GM12878 (cell line): ENCODE measurements around the gene NUCB1. TPM values are rescaled to one million over a fixed set of nuclear protein-coding genes. Genes with fewer than 3 reads are reported as not detected.
A peak's percentile ranks its signal among the peaks of the same experiment; 100 is the strongest.

ENCODE experiments used
- ATAC-seq: fragments of 200-7000 bp; cut with Tn5 transposase; 3 replicates; pipeline ENCODE4 v1.9.1; 2020; ENCODE audit warnings: mild to moderate bottlenecking, moderate library complexity
- BruUV-seq: library from RNA; stranded (reverse); fragments of 400-500 nt; replicated peaks from 2 replicates; lab custom pipeline; 2021; lab: Mats Ljungman, UMichigan
- CTCF ChIA-PET: fragments of 300-600 bp; sonication (Branson Sonifier 250); formaldehyde crosslinking; extraction: SDS; loops from one replicate; lab custom pipeline; 2021; ENCODE audit warnings: inconsistent platforms; lab: Yijun Ruan, JAX
- POLR2A ChIA-PET: fragments of 350-600 bp; formaldehyde crosslinking; extraction: SDS; loops from one replicate; lab custom pipeline; 2021; ENCODE audit warnings: inconsistent platforms; lab: Charles Lee
- RAD21 ChIA-PET: fragments of 300-600 bp; sonication (Branson Sonifier 250); formaldehyde crosslinking; loops from one replicate; lab custom pipeline; 2023; ENCODE audit warnings: antibody characterized with exemption; ENCODE audit not compliant: unreplicated experiment; lab: Charles Lee
- SMC1A ChIA-PET: fragments of 300-600 bp; sonication (Branson Sonifier 250); formaldehyde crosslinking; loops from one replicate; lab custom pipeline; 2023; ENCODE audit not compliant: unreplicated experiment, uncharacterized antibody; lab: Charles Lee
- DNase-seq: peaks from one replicate; pipeline ENCODE4 v3.0.0-alpha.2; 2011; ENCODE audit warnings: low read depth, low spot score
- FAIRE-seq: peaks from 3 replicates; lab custom pipeline; 2011; peaks lifted over from hg19 to GRCh38; lab: Jason Lieb, UNC
- H2AFZ ChIP-seq: 2 replicates; pipeline ENCODE4 v1.6.0; 2011; ENCODE audit warnings: low read depth, low read length, control low read depth; ENCODE audit not compliant: control insufficient read depth
- H3K27ac ChIP-seq: 2 replicates; pipeline ENCODE4 v1.5.1; 2011; ENCODE audit warnings: control low read depth; ENCODE audit not compliant: control insufficient read depth, insufficient read depth
- H3K27me3 ChIP-seq, 2 experiments: replicated peaks in 1 of 2; 2 replicates each; pipeline versions ENCODE4 v1.6.0 to v1.6.1; 2011; ENCODE audit warnings: low read length in 1 of 2; ENCODE audit not compliant: control insufficient read depth in 2 of 2, insufficient read depth in 2 of 2
- H3K36me3 ChIP-seq, 2 experiments: 2 replicates each; pipeline ENCODE4 v1.5.1; 2011; ENCODE audit warnings: low read length in 1 of 2; ENCODE audit not compliant: control insufficient read depth in 2 of 2, insufficient read depth in 2 of 2
- H3K4me1 ChIP-seq: 2 replicates; pipeline ENCODE4 v1.6.1; 2011; ENCODE audit warnings: mild to moderate bottlenecking, low read length, moderate library complexity, mixed read lengths; ENCODE audit not compliant: control insufficient read depth, insufficient read depth
- H3K4me2 ChIP-seq: 2 replicates; pipeline ENCODE4 v1.6.0; 2011; ENCODE audit warnings: control low read depth; ENCODE audit not compliant: control insufficient read depth, insufficient read depth
- H3K4me3 ChIP-seq: fragments of 200-600 bp; sonication (generic); 2 replicates; pipeline ENCODE4 v1.5.1; 2016
- H3K79me2 ChIP-seq: 2 replicates; pipeline ENCODE4 v1.6.0; 2011; ENCODE audit warnings: low read length; ENCODE audit not compliant: control insufficient read depth, insufficient read depth
- H3K9ac ChIP-seq: 2 replicates; pipeline ENCODE4 v1.8.0; 2011; ENCODE audit warnings: low read length, control low read depth, mixed read lengths; ENCODE audit not compliant: control insufficient read depth, insufficient read depth
- H3K9me3 ChIP-seq: replicated peaks from 3 replicates; pipeline ENCODE4 v1.5.1; 2011; ENCODE audit warnings: mild to moderate bottlenecking, low read length; ENCODE audit not compliant: control insufficient read depth, insufficient read depth
- H4K20me1 ChIP-seq: 2 replicates; pipeline ENCODE4 v1.6.0; 2011; ENCODE audit not compliant: control insufficient read depth, insufficient read depth
- CREB1 ChIP-seq: IDR thresholded peaks from 2 replicates; pipeline ENCODE4 v1.6.1; 2012; ENCODE audit warnings: low read depth, mild to moderate bottlenecking, inconsistent platforms
- EZH2 ChIP-seq: IDR thresholded peaks from 2 replicates; pipeline ENCODE4 v1.6.1; 2012; ENCODE audit warnings: low read depth, mild to moderate bottlenecking, control low read depth, inconsistent platforms, low read length, borderline replicate concordance; ENCODE audit not compliant: control insufficient read depth
- GATAD2B ChIP-seq: fragments of 450-650 bp; conservative IDR thresholded peaks from 2 replicates; pipeline ENCODE4 v1.6.1; 2017; ENCODE audit warnings: low read depth, mild to moderate bottlenecking, moderate library complexity
- IKZF1 ChIP-seq: fragments of 450-650 bp; conservative IDR thresholded peaks from 2 replicates; pipeline ENCODE4 v1.6.1; 2017; ENCODE audit warnings: antibody characterized with exemption, mild to moderate bottlenecking
- MYB ChIP-seq: fragments of 150-350 bp; IDR thresholded peaks from 2 replicates; pipeline ENCODE4 v1.6.1; 2014; ENCODE audit warnings: mild to moderate bottlenecking, low read depth, low read length, borderline replicate concordance
- NFIC ChIP-seq: IDR thresholded peaks from 2 replicates; pipeline ENCODE4 v1.6.1; 2012; ENCODE audit warnings: low read depth, mild to moderate bottlenecking, inconsistent platforms, low read length, moderate library complexity
- NRF1 ChIP-seq: conservative IDR thresholded peaks from 2 replicates; pipeline ENCODE4 v1.6.1; 2011; ENCODE audit warnings: mild to moderate bottlenecking, low read depth, low read length, improper control_type of control experiment
- POLR2A ChIP-seq: IDR thresholded peaks from 2 replicates; pipeline ENCODE4 v1.6.1; 2011; ENCODE audit warnings: low read depth, mild to moderate bottlenecking, low read length
- POU2F2 ChIP-seq: IDR thresholded peaks from 3 replicates; pipeline ENCODE4 v1.6.1; 2011; ENCODE audit warnings: low read depth, mild to moderate bottlenecking, low read length, borderline replicate concordance
- RBBP5 ChIP-seq: fragments of 200-600 bp; sonication (generic); conservative IDR thresholded peaks from 2 replicates; pipeline ENCODE4 v1.6.1; 2016
- RELA ChIP-seq: fragments of 450-650 bp; IDR thresholded peaks from 2 replicates; pipeline ENCODE4 v1.8.0; 2014; ENCODE audit warnings: borderline replicate concordance; ENCODE audit not compliant: partially characterized antibody
- SP1 ChIP-seq: IDR thresholded peaks from one replicate; pipeline ENCODE4 v1.6.1; 2011; ENCODE audit warnings: low read depth, low read length
- SPI1 ChIP-seq: IDR thresholded peaks from 2 replicates; pipeline ENCODE4 v1.6.1; 2011; ENCODE audit warnings: low read depth, mild to moderate bottlenecking, low read length, moderate library complexity, borderline replicate concordance; ENCODE audit not compliant: insufficient read depth
- ZBTB4 ChIP-seq: fragments of 450-650 bp; formaldehyde crosslinking; IDR thresholded peaks from 2 replicates; pipeline ENCODE4 v1.4.0; 2022; ENCODE audit warnings: mild to moderate bottlenecking, moderate library complexity
- WGBS: methylation state at CpG from one replicate; pipeline ENCODE4 v1.1.6; 2016; ENCODE audit warnings: low lambda C conversion rate; ENCODE audit not compliant: insufficient replicate concordance, insufficient coverage; ENCODE audit errors: missing lambda C conversion rate; 5-methylcytosine and 5-hydroxymethylcytosine counted together
- in situ Hi-C: fragments of 300-500 bp; cut with MboI; formaldehyde crosslinking; loops from 9 replicates; pipeline ENCODE4 v1.14.3; 2018; ENCODE audit warnings: mixed read lengths
- intact Hi-C: fragments of 100-400 bp; cut with micrococcal nuclease; formaldehyde crosslinking; loops from one replicate; pipeline ENCODE4 v1.14.2; 2022; ENCODE audit not compliant: unreplicated experiment
- polyA plus RNA-seq, 11 experiments: library from polyadenylated mRNA; depleted of rRNA in 4 of 11; unstranded in 6 of 11; stranded (reverse) in 5 of 11; fragments of >200 nt; fragmentation: Nextera tagmentation in 4 of 11; fragmentation: Illumina TruSeq in 1 of 11; extraction: Ambion mirVana in 4 of 11; extraction: Trizol in 1 of 11; gene quantifications; 1 replicate in 1 of 11; 2 replicates in 10 of 11; pipeline versions ENCODE4 v1.2.1 to v1.2.3, GENCODE V29; 2011 to 2016; ENCODE audit warnings: inconsistent platforms in 2 of 11, missing spikeins in 2 of 11, low read depth in 1 of 11
- total RNA-seq, 4 experiments: library from RNA; depleted of rRNA in 3 of 4; stranded (reverse); fragments of >200 nt in 3 of 4; fragmentation: Illumina TruSeq in 1 of 4; extraction: Trizol in 1 of 4; gene quantifications; 2 replicates each; pipeline versions ENCODE4 v1.2.1 to v1.2.3, GENCODE V29; 2013 to 2021

The NUCB1 gene
- total and polyA plus RNA-seq, 10 of the 15 experiments (the other 5 are each of a cell fraction or from before 2014, with no cell fraction given), result 1.8 to 112 (median 44.5) TPM

GRCh38 chr19:48859711-48860572, 40.2 kb upstream of the NUCB1 start:
- RAD21 ChIA-PET, result no interaction called here
- H3K27ac ChIP-seq, result no peak overlapping the region
- no peak for DNase-seq
- BruUV-seq, result no TSS peak
- SMC1A ChIA-PET, result no interaction called here
- H3K27me3 ChIP-seq, result no peaks in the 10 kb centered on the region
- in situ Hi-C loops, result no loop called here
- no peak overlapping the region for H3K9ac ChIP-seq
- TF ChIP-seq SP1, result peak; percentile 15
- TF ChIP-seq CREB1, result peak; percentile 48; the same call in 1 of the 2 replicates
- TF ChIP-seq POLR2A, result 0 out of 2 replicates have a peak, but pooled peaks have one; percentile 30
- no peak for TF ChIP-seq GATAD2B
- TF ChIP-seq, all 136 proteins: peak for 3
- no peaks in the 10 kb centered on the region for H4K20me1 ChIP-seq
- ChIA-PET CTCF (interaction anchor here (1.0 kb wide), 1 partner anchor 17 kb away, joined by 6 read pairs; no protein-coding TSS in a partner anchor), POLR2A (interaction anchor here (0.6 to 1.1 kb wide), 3 partner anchors 42 to 133 kb away, joined by 3 to 4 read pairs (median 3); partner anchors contain the start of genes BAX, GYS1 and RUVBL2)
- ATAC-seq (peak; percentile 41), FAIRE-seq (peak; percentile 85)
- H3K9me3 ChIP-seq, result no peaks in the 10 kb centered on the region
- H3K4me3 ChIP-seq, result peak overlapping the region; percentile 65; the same call in 1 of the 2 replicates
- no peaks in the 10 kb centered on the region for H3K36me3 ChIP-seq
- WGBS, result 77% methylated on average over 29 of the region's 30 CpGs
- no peaks in the 10 kb centered on the region for H3K4me1 ChIP-seq
- intact Hi-C loops, result no loop called here
- no peaks in the 10 kb centered on the region for H3K79me2 ChIP-seq
- peak overlapping the region; percentile 91 for H2AFZ ChIP-seq
- peak overlapping the region; percentile 82 for H3K4me2 ChIP-seq

GRCh38 chr19:48861313-48861712, 38.8 kb upstream of the NUCB1 start:
- no peaks in the 10 kb centered on the region for H3K27me3 ChIP-seq
- 85% methylated on average over 15 of the region's 18 CpGs for WGBS
- H3K9me3 ChIP-seq, result no peaks in the 10 kb centered on the region
- no peak overlapping the region for H3K9ac ChIP-seq
- intact Hi-C loops, result no loop called here
- H3K4me2 ChIP-seq, result no peak overlapping the region
- POLR2A ChIA-PET, result interaction anchor here (0.6 kb wide), 1 partner anchor 50 kb away, joined by 4 read pairs; no protein-coding TSS in a partner anchor
- H4K20me1 ChIP-seq, result no peaks in the 10 kb centered on the region
- no peaks in the 10 kb centered on the region for H3K79me2 ChIP-seq
- in situ Hi-C loops, result no loop called here
- H3K4me3 ChIP-seq, result no peak overlapping the region
- H3K27ac ChIP-seq, result no peak overlapping the region
- SMC1A ChIA-PET, result no interaction called here
- no peak for ATAC-seq
- H3K4me1 ChIP-seq, result peaks cover 7% of the 10 kb centered on the region
- FAIRE-seq, result no peak
- RAD21 ChIA-PET, result no interaction called here
- H3K36me3 ChIP-seq, result no peaks in the 10 kb centered on the region
- no peak for DNase-seq
- H2AFZ ChIP-seq, result no peak overlapping the region
- CTCF ChIA-PET, result no interaction called here
- no TSS peak for BruUV-seq
- no peak for TF ChIP-seq MYB
- no peak for TF ChIP-seq RBBP5
- TF ChIP-seq NFIC, result no peak
- no peak for TF ChIP-seq RELA
- TF ChIP-seq POU2F2, result no peak
- no peak for TF ChIP-seq EZH2
- TF ChIP-seq ZBTB4 (CRISPR knock-in tag), result no peak
- no peak for TF ChIP-seq NRF1
- no peak for TF ChIP-seq SPI1
- no peak for TF ChIP-seq IKZF1
